ENCODE results near the gene CRMP1. TPM values are rescaled to one million over a fixed set of nuclear protein-coding genes. Genes with fewer than 3 reads are reported as not detected.

The CRMP1 gene
- polyA plus RNA-seq, 1 donor (not counting 4 experiments of a cell fraction or from before 2014, with no cell fraction given): 0.03 TPM

- Histone ChIP-seq H3K27ac (ENCODE audit: control insufficient read depth, insufficient read depth, low read length) (no peak overlapping the region), H3K4me2 (ENCODE audit: control insufficient read depth, extremely low read depth, insufficient read depth, low read depth, low read length) (no peak overlapping the region), H3K9ac (ENCODE audit: control insufficient read depth, extremely low read depth, insufficient read depth, low read length) (no peak overlapping the region), H3K79me2 (ENCODE audit: control insufficient read depth, insufficient read depth, low read length) (peaks cover 6% of the 10 kb centered on the region), H4K20me1 (ENCODE audit: control insufficient read depth, extremely low read depth, insufficient read depth, low read length) (no peaks in the 10 kb centered on the region), H3K4me1 (ENCODE audit: control insufficient read depth, extremely low read depth, insufficient read depth, low read length) (peaks cover 26% of the 10 kb centered on the region), H3K9me1 (ENCODE audit: control insufficient read depth, extremely low read depth, insufficient read depth, low read length) (no peaks in the 10 kb centered on the region), H3K9me3 (ENCODE audit: control insufficient read depth, low read depth, low read length) (peaks cover 8% of the 10 kb centered on the region), H2AFZ (ENCODE audit: control insufficient read depth, low read length) (no peak overlapping the region), H3K4me3 (ENCODE audit: control insufficient read depth in 2 of 3, extremely low read depth in 1 of 3, insufficient read depth in 2 of 3, low read depth in 1 of 3, low read length in 3 of 3) (no peak overlapping the region), H3K27me3 (ENCODE audit: control insufficient read depth, extremely low read depth, insufficient read depth, low read length) (no peaks in the 10 kb centered on the region), H3K36me3 (ENCODE audit: control insufficient read depth in 2 of 2, extremely low read depth in 1 of 2, insufficient read depth in 2 of 2, low read length in 2 of 2) (peaks cover 0 to 4% of the 10 kb centered on the region in 2 experiments)
- dilution Hi-C loops (cut with MboI; ENCODE audit: extremely low pct_ligation_motif_present, low sequenced_read_pairs): no loop called here
- TF ChIP-seq EZH2 (IDR thresholded peaks at IDR 0.05; ENCODE audit: low read length) (no peak), CTCF (optimal IDR thresholded peaks at IDR 0.05 in 1 of 3, IDR thresholded peaks at IDR 0.05 in 1 of 3, conservative IDR thresholded peaks at IDR 0.05 in 1 of 3; ENCODE audit: extremely low read depth in 1 of 3, insufficient read depth in 2 of 3, low read length in 3 of 3) (no peak)
- FAIRE-seq (no peak), DNase-seq (ENCODE audit: low read depth, low spot score) (no peak)
These were observed 116.4 kb downstream of the CRMP1 start for GRCh38 chr4:5776510-5776909.

- peaks cover 8% of the 10 kb centered on the region for H3K9me3 ChIP-seq (ENCODE audit: control insufficient read depth, low read depth, low read length)
- peaks cover 26% of the 10 kb centered on the region for H3K4me1 ChIP-seq (ENCODE audit: control insufficient read depth, extremely low read depth, insufficient read depth, low read length)
- H3K36me3 ChIP-seq (ENCODE audit: control insufficient read depth in 2 of 2, extremely low read depth in 1 of 2, insufficient read depth in 2 of 2, low read length in 2 of 2): peaks cover 4 to 7% of the 10 kb centered on the region in 2 experiments
- no peak overlapping the region for H3K4me2 ChIP-seq (ENCODE audit: control insufficient read depth, extremely low read depth, insufficient read depth, low read depth, low read length)
- H3K79me2 ChIP-seq (ENCODE audit: control insufficient read depth, insufficient read depth, low read length): peaks cover 6% of the 10 kb centered on the region
- no peak overlapping the region for H2AFZ ChIP-seq (ENCODE audit: control insufficient read depth, low read length)
- no peaks in the 10 kb centered on the region for H4K20me1 ChIP-seq (ENCODE audit: control insufficient read depth, extremely low read depth, insufficient read depth, low read length)
- TF ChIP-seq CTCF (optimal IDR thresholded peaks at IDR 0.05 in 1 of 3, IDR thresholded peaks at IDR 0.05 in 1 of 3, conservative IDR thresholded peaks at IDR 0.05 in 1 of 3; ENCODE audit: extremely low read depth in 1 of 3, insufficient read depth in 2 of 3, low read length in 3 of 3): no peak
- no peak for TF ChIP-seq EZH2 (IDR thresholded peaks at IDR 0.05; ENCODE audit: low read length)
- dilution Hi-C loops (cut with MboI; ENCODE audit: extremely low pct_ligation_motif_present, low sequenced_read_pairs): no loop called here
- FAIRE-seq (no peak), DNase-seq (ENCODE audit: low read depth, low spot score) (no peak)
- H3K4me3 ChIP-seq (ENCODE audit: control insufficient read depth in 2 of 3, extremely low read depth in 1 of 3, insufficient read depth in 2 of 3, low read depth in 1 of 3, low read length in 3 of 3): no peak overlapping the region
- no peak overlapping the region for H3K9ac ChIP-seq (ENCODE audit: control insufficient read depth, extremely low read depth, insufficient read depth, low read length)
- H3K27ac ChIP-seq (ENCODE audit: control insufficient read depth, insufficient read depth, low read length): peak overlapping the region; percentile 95
- no peaks in the 10 kb centered on the region for H3K27me3 ChIP-seq (ENCODE audit: control insufficient read depth, extremely low read depth, insufficient read depth, low read length)
- H3K9me1 ChIP-seq (ENCODE audit: control insufficient read depth, extremely low read depth, insufficient read depth, low read length): no peaks in the 10 kb centered on the region
These were observed 118.4 kb downstream of the CRMP1 start for GRCh38 chr4:5774416-5775036.

All from keratinocyte (primary cell).